T-cell (primary cell): Measurements from ENCODE around the gene GPN1. TPM values are rescaled to one million over a fixed set of nuclear protein-coding genes. Genes with fewer than 3 reads are reported as not detected.
A peak's percentile ranks its signal among the peaks of the same experiment; 100 is the strongest.
"Not testable (repeated sequence)": the region's sequence is repeated elsewhere in the genome, so short reads cannot be mapped to it uniquely, and the experiment has no call there.

ENCODE experiments used
- ATAC-seq, 4 experiments: fragments of 200-7000 bp in 3 of 4; fragments of 150-1000 bp in 1 of 4; cut with Tn5 transposase; replicated peaks in 1 of 4; 1 replicate in 3 of 4; 2 replicates in 1 of 4; pipeline ENCODE4 v1.10.0; 2021; ENCODE audit warnings: moderate library complexity in 3 of 4, mild to moderate bottlenecking in 2 of 4, moderate number of reproducible peaks in 1 of 4
- CTCF ChIA-PET, 2 donors: fragments of 300-600 bp; sonication (Branson Sonifier 250); formaldehyde crosslinking; loops; one replicate each; lab custom pipeline; 2022; ENCODE audit warnings: antibody characterized with exemption in 2 of 2; lab: Charles Lee
- POLR2A ChIA-PET, 2 donors: fragments of 300-600 bp; sonication (Branson Sonifier 250); formaldehyde crosslinking; loops; one replicate each; lab custom pipeline; 2022; ENCODE audit warnings: antibody characterized with exemption in 2 of 2; lab: Charles Lee
- DNase-seq, 35 experiments: peaks; one replicate each; pipeline versions ENCODE4 v3.0.0 to v3.0.0-alpha.2; 2013 to 2023
- H3K27ac ChIP-seq: one replicate; pipeline ENCODE4 v1.5.1; 2013; ENCODE audit warnings: low read length
- H3K27me3 ChIP-seq, 2 experiments: replicated peaks in 1 of 2; 1 replicate in 1 of 2; 2 replicates in 1 of 2; pipeline versions ENCODE4 v1.6.1 to v1.7.0; 2013; ENCODE audit warnings: low read length in 1 of 2, mixed read lengths in 1 of 2; ENCODE audit not compliant: control insufficient read depth in 2 of 2, insufficient read depth in 2 of 2; ENCODE audit errors: extremely low read depth in 1 of 2
- H3K36me3 ChIP-seq, 2 donors: 1 replicate in 1 of 2; 2 replicates in 1 of 2; pipeline versions ENCODE4 v1.6.1 to v1.7.0; 2013; ENCODE audit warnings: low read length in 1 of 2; ENCODE audit not compliant: control insufficient read depth in 2 of 2, insufficient read depth in 1 of 2; ENCODE audit errors: extremely low read depth in 1 of 2
- H3K4me1 ChIP-seq, 2 experiments: 1 replicate in 1 of 2; 2 replicates in 1 of 2; pipeline versions ENCODE4 v1.6.1 to v1.7.0; 2013; ENCODE audit warnings: low read length in 2 of 2, mixed read lengths in 1 of 2; ENCODE audit not compliant: insufficient read depth in 2 of 2, control insufficient read depth in 1 of 2; ENCODE audit errors: extremely low read depth in 1 of 2
- H3K4me3 ChIP-seq, 2 donors: 1 replicate in 1 of 2; 2 replicates in 1 of 2; pipeline versions ENCODE4 v1.5.1 to v1.7.0; 2013; ENCODE audit warnings: mild to moderate bottlenecking in 2 of 2, low read length in 1 of 2, moderate library complexity in 1 of 2; ENCODE audit not compliant: control insufficient read depth in 1 of 2; ENCODE audit errors: extremely low read depth in 1 of 2
- H3K9me3 ChIP-seq: 2 replicates; pipeline ENCODE4 v1.7.0; 2013
- H3K27ac Mint-ChIP-seq, 2 donors: one replicate each; pipeline ENCODE4 v1.8.0; 2020 to 2021; ENCODE audit warnings: mild to moderate bottlenecking in 2 of 2, mixed read lengths in 2 of 2
- H3K27me3 Mint-ChIP-seq, 2 donors: one replicate each; pipeline ENCODE4 v1.8.0; 2021 to 2022; ENCODE audit warnings: mixed read lengths in 2 of 2
- H3K36me3 Mint-ChIP-seq: one replicate; pipeline ENCODE4 v1.8.0; 2021; ENCODE audit warnings: mixed read lengths
- H3K4me1 Mint-ChIP-seq, 3 donors: one replicate each; pipeline ENCODE4 v1.8.0; 2020 to 2022; ENCODE audit warnings: mixed read lengths in 3 of 3, mild to moderate bottlenecking in 1 of 3
- H3K4me3 Mint-ChIP-seq, 3 donors: one replicate each; pipeline ENCODE4 v1.8.0; 2020 to 2022; ENCODE audit warnings: mild to moderate bottlenecking in 3 of 3, mixed read lengths in 3 of 3, moderate library complexity in 3 of 3
- H3K9me3 Mint-ChIP-seq, 3 donors: one replicate each; pipeline ENCODE4 v1.8.0; 2020 to 2022; ENCODE audit warnings: mixed read lengths in 3 of 3
- WGBS: methylation state at CpG from one replicate; pipeline ENCODE4 v1.1.5; 2013; ENCODE audit warnings: missing lambda C conversion rate; ENCODE audit not compliant: insufficient coverage; 5-methylcytosine and 5-hydroxymethylcytosine counted together
- total RNA-seq, 35 experiments: library from RNA in 6 of 35; stranded (reverse) in 6 of 35; fragments of 120-200 nt in 1 of 35; gene quantifications; one replicate each; pipeline versions ENCODE4 v1.2.1 to v1.2.4 and lab custom pipeline; 2013 to 2026

Gene GPN1
- total RNA-seq, 5 donors from 2014 or later (not counting 1 experiment from before 2014, with no cell fraction given), result 27.0 to 32.1 (median 28.9) TPM

DNA sequence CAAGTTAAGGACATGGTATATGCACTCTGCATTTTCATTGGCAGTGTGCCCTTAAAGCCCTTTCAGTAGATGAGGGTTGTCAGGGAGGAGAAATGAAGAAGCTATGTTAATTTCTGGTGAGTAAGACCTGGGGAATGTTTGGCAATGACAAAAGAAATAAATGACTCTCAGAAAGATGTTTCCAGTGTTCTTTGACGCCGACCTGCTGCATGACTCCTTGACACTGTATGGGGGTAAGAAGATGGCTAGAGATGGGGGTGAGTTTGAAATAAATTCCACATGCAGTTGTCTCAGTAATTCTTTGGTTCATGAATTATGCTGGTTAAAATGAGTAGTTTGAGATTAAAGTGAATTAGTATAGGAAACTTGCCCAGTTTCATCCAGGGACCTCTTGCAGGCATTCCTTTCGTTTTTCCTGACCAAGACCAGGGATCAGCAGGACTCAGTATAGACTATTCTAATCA is 5.9 kb upstream of the GPN1 start:
- ATAC-seq (no peak), DNase-seq (no peak)
- ChIA-PET CTCF (no interaction called here), POLR2A (interaction anchor here in 1 of 2 donors (0.6 kb wide), 1 partner anchor 435 kb away, joined by 3 read pairs; no protein-coding TSS in a partner anchor)
- no peaks in the 10 kb centered on the region for H3K9me3 Mint-ChIP-seq
- H3K4me3 ChIP-seq, result no peak overlapping the region
- no peaks in the 10 kb centered on the region for H3K9me3 ChIP-seq
- peaks cover under 1 to 1% of the 10 kb centered on the region in 2 experiments for H3K4me1 ChIP-seq
- peaks cover 46% of the 10 kb centered on the region for H3K36me3 Mint-ChIP-seq
- no peaks in the 10 kb centered on the region for H3K27me3 ChIP-seq
- WGBS, result 100% methylated on average over 2 of the region's 3 CpGs
- no peaks in the 10 kb centered on the region for H3K27me3 Mint-ChIP-seq
- H3K27ac Mint-ChIP-seq, result no peak overlapping the region
- no peak overlapping the region for H3K4me3 Mint-ChIP-seq
- H3K27ac ChIP-seq, result no peak overlapping the region
- H3K4me1 Mint-ChIP-seq, result peaks cover 0 to 13% (median 12%) of the 10 kb centered on the region in 3 donors
- H3K36me3 ChIP-seq, result peaks cover 0 to 60% of the 10 kb centered on the region in 2 donors

DNA sequence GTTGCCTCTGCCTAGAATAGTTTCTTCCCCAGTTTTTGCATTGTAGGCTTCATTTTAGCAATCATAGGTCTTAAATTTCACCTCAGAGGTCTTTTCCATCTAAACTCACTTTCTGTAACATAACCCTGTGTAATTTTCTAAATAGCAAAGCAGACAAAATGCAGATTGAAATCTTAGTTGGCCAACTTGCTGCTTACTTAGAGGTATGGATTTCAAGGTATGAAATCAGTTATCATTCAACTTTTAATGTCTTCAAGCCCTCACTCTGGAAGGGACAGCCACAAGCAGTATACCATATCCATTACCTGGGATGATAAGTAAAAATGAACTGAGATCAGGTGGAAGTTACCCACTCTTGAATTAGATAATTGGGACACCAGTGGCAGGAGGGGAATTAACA is 3.9 kb upstream of the GPN1 start:
- no peak overlapping the region for H3K27ac ChIP-seq
- peaks cover 0 to 45% of the 10 kb centered on the region in 2 donors for H3K36me3 ChIP-seq
- no peaks in the 10 kb centered on the region for H3K27me3 ChIP-seq
- DNase-seq (no peak), ATAC-seq (no peak)
- Mint-ChIP-seq H3K4me3 (no peak overlapping the region), H3K27me3 (no peaks in the 10 kb centered on the region), H3K9me3 (no peaks in the 10 kb centered on the region), H3K27ac (peak overlapping the region in 1 of 2 donors; percentile 5), H3K36me3 (peaks cover 38% of the 10 kb centered on the region), H3K4me1 (peaks cover 0 to 16% (median 13%) of the 10 kb centered on the region in 3 donors)
- CTCF ChIA-PET, result no interaction called here
- POLR2A ChIA-PET, result no interaction called here
- H3K9me3 ChIP-seq, result no peaks in the 10 kb centered on the region
- peaks cover 12 to 17% of the 10 kb centered on the region in 2 experiments for H3K4me1 ChIP-seq
- H3K4me3 ChIP-seq, result no peak overlapping the region

DNA sequence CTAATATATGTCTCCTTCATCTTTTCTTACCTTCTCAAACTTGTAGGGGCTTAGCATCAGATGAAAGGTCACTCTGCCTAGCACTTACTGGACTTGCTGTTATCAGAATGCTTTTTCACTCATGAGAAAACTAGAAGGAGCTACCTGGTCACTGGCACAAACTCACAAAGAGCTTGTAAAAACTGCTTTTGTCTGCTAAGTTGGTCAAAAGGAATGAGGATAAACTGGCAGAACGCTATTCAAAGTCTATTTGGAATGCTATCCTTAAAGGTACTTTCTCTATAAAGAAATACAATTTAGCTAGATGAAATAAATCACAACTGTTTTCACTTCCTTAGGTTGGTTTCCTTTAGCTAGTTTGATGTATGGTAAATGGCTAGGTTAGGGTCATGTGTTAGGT is 2.5 kb upstream of the GPN1 start:
- CTCF ChIA-PET, result interaction anchor here in 1 of 2 donors (0.6 kb wide), 1 partner anchor 100 kb away, joined by 7 read pairs; no protein-coding TSS in a partner anchor
- H3K27me3 ChIP-seq, H3K27ac ChIP-seq, H3K4me3 ChIP-seq, DNase-seq, H3K27me3 Mint-ChIP-seq, H3K9me3 ChIP-seq, H3K4me3 Mint-ChIP-seq, ATAC-seq, H3K27ac Mint-ChIP-seq, H3K9me3 Mint-ChIP-seq: not testable (repeated sequence)
- peaks cover 12 to 22% of the 10 kb centered on the region in 2 experiments for H3K4me1 ChIP-seq
- H3K36me3 ChIP-seq, result peaks cover 0 to 40% of the 10 kb centered on the region in 2 donors
- H3K36me3 Mint-ChIP-seq, result peaks cover 36% of the 10 kb centered on the region
- POLR2A ChIA-PET, result interaction anchor here in 1 of 2 donors (0.9 kb wide), 1 partner anchor 23 kb away, joined by 4 read pairs; no protein-coding TSS in a partner anchor
- no CpG with 5 or more reads among the region's 1 CpG for WGBS
- H3K4me1 Mint-ChIP-seq, result peaks cover 7 to 29% (median 23%) of the 10 kb centered on the region in 3 donors

DNA sequence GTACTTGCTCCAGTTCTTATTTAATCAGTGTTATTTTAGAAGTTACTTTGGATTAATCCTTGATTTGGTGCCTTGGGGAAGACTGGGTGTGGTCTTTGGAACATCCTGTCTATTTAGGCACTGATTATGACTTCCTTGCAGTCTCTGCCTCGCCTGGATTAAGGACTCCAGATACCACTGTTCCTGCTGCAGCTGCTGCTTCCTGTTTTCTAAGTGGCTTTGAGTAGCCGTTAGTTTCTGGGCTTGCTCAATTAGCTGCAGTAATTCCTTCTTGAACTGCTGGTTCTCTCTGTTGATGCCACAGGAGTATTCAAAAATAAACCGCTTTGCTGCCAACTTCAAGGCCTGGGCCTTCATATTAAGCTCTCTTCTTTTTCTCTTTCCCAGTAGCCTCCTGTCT is 1.9 kb upstream of the GPN1 start:
- not testable (repeated sequence) for H3K9me3 Mint-ChIP-seq, H3K4me3 ChIP-seq, H3K27ac ChIP-seq, H3K27me3 ChIP-seq, H3K9me3 ChIP-seq, H3K27me3 Mint-ChIP-seq, H3K4me3 Mint-ChIP-seq, DNase-seq, ATAC-seq
- Mint-ChIP-seq H3K27ac (peak overlapping the region; percentile 28 to 39), H3K36me3 (peaks cover 36% of the 10 kb centered on the region), H3K4me1 (peaks cover 7 to 34% (median 28%) of the 10 kb centered on the region in 3 donors)
- WGBS, result 100% methylated on average over 1 of the region's 3 CpGs
- peaks cover 3 to 40% of the 10 kb centered on the region in 2 donors for H3K36me3 ChIP-seq
- peaks cover 12 to 22% of the 10 kb centered on the region in 2 experiments for H3K4me1 ChIP-seq
- CTCF ChIA-PET, result interaction anchor here in 1 of 2 donors (0.6 kb wide), 1 partner anchor 101 kb away, joined by 7 read pairs; no protein-coding TSS in a partner anchor
- POLR2A ChIA-PET, result interaction anchor here in 1 of 2 donors (0.9 kb wide), 1 partner anchor 22 kb away, joined by 4 read pairs; no protein-coding TSS in a partner anchor

DNA sequence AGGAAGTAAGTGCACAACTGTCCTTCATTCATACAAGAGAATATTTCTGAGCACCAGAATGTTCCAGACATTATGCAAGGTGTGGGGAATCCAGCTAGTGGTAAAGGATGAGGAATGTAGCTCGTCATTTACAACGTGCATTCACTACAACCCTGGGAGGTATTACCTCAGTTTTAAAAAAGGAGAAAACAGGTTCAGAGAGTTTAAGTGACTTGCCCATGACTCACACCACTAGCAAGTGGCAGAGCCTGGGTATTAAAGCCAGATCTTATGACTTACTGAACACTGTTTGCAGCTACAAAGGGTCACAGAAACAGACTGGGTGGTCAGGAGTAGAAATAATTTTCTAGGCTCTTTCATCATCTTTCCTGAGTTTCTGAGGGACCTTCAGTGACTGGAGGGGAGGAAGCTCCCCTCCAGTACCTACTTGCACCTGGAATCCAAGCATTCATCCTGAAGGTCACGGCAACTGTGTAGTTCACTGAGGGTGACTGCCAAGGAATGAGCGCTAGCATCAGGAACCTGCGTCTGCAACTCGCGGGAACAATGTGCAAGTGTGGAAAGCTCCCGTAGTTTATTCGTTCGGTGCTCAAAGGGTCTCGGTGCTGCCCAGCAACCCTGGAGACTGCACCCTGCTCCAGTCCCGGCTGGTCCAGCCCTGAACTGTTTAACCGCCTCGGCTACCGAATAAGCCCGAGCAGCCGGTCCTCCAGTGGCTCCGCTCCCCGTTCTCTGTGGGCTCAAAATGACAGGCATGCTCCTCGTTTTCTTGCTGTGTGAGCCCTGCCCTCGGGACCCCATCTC is 685 bp upstream of the GPN1 start:
- ChIA-PET POLR2A (interaction anchor here (0.5 to 1.4 kb wide), 8 partner anchors 18 to 1680 kb away, joined by 3 to 5 read pairs (median 4); partner anchors contain the start of genes SLC4A1AP (in 1 of the 2) and SUPT7L (in 1 of the 2)), CTCF (interaction anchor here in 1 of 2 donors (0.6 to 1.3 kb wide), 3 partner anchors 42 to 55 kb away, joined by 3 to 7 read pairs (median 4); no protein-coding TSS in a partner anchor)
- Histone ChIP-seq H3K4me3 (peak overlapping the region; percentile 91 to 98), H3K36me3 (peaks cover 5 to 39% of the 10 kb centered on the region in 2 donors), H3K27me3 (no peaks in the 10 kb centered on the region), H3K4me1 (peaks cover 12 to 22% of the 10 kb centered on the region in 2 experiments), H3K27ac (peak overlapping the region; percentile 80), H3K9me3 (no peaks in the 10 kb centered on the region)
- peak in 1 of 35 experiments; percentile 0 for DNase-seq
- H3K27me3 Mint-ChIP-seq, result no peaks in the 10 kb centered on the region
- no peaks in the 10 kb centered on the region for H3K9me3 Mint-ChIP-seq
- no peak overlapping the region for H3K4me3 Mint-ChIP-seq
- WGBS, result 4% methylated on average over 17 of the region's 21 CpGs
- peak in 3 of 4 experiments; percentile 22 to 33 (median 22) for ATAC-seq
- peak overlapping the region in 1 of 2 donors; percentile 28 for H3K27ac Mint-ChIP-seq
- peaks cover 33% of the 10 kb centered on the region for H3K36me3 Mint-ChIP-seq
- peaks cover 7 to 40% (median 30%) of the 10 kb centered on the region in 3 donors for H3K4me1 Mint-ChIP-seq

DNA sequence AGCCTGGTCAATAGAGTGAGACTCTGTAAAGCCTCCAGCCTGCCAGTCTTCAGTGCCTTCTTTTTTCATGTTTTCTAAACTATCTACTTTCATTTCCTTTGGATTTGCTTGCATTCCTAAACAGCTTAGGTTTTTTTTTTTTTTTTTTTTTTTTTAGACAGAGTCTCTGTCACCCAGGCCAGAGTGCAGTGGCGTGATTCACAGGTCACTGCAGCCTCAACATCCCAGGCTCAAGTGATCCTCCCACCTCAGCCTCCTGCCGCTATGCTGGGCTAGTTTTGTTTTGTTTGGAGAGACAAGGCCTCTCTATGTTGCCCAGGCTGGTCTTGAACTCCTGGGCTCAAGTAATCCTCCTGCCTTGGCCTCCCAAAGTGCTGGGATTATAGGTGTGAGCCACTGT is 1.4 kb downstream of the GPN1 start:
- H3K27ac Mint-ChIP-seq, result not testable (repeated sequence)

More for the DNA sequence above, 1.4 kb downstream of the GPN1 start:
- WGBS, result no CpG with 5 or more reads among the region's 2 CpGs
- ChIA-PET POLR2A (interaction anchor here in 1 of 2 donors (0.6 kb wide), 1 partner anchor 49 kb away, joined by 6 read pairs; no protein-coding TSS in a partner anchor), CTCF (interaction anchor here in 1 of 2 donors (0.6 kb wide), 1 partner anchor 34 kb away, joined by 3 read pairs; the partner anchor contains the start of gene SLC4A1AP)
- not testable (repeated sequence) for H3K27ac ChIP-seq, H3K9me3 Mint-ChIP-seq, ATAC-seq, H3K27me3 ChIP-seq, H3K9me3 ChIP-seq, DNase-seq, H3K4me3 Mint-ChIP-seq, H3K27me3 Mint-ChIP-seq, H3K4me3 ChIP-seq
- Mint-ChIP-seq H3K4me1 (peaks cover 12 to 40% (median 30%) of the 10 kb centered on the region in 3 donors), H3K36me3 (peaks cover 38% of the 10 kb centered on the region)
- Histone ChIP-seq H3K36me3 (peaks cover 5 to 41% of the 10 kb centered on the region in 2 donors), H3K4me1 (peaks cover 12 to 22% of the 10 kb centered on the region in 2 experiments)
